Inferior parietal cortex (tissue), 1 donor: ENCODE data around the gene RRAS2.
A peak's percentile ranks its signal among the peaks of the same experiment; 100 is the strongest.
"Not testable (repeated sequence)": the region's sequence is repeated elsewhere in the genome, so short reads cannot be mapped to it uniquely, and the experiment has no call there.

Experiments
- DNase-seq: peaks from one replicate; pipeline ENCODE4 v3.0.0-alpha.2; 2016; ENCODE audit errors: extremely low spot score

The RRAS2 gene

GRCh38 chr11:14255238-14255534 lies 103.8 kb downstream of the RRAS2 start:
- no peak for DNase-seq

- no peak for DNase-seq
These were observed 104.3 kb downstream of the RRAS2 start for GRCh38 chr11:14254533-14255237.

DNA sequence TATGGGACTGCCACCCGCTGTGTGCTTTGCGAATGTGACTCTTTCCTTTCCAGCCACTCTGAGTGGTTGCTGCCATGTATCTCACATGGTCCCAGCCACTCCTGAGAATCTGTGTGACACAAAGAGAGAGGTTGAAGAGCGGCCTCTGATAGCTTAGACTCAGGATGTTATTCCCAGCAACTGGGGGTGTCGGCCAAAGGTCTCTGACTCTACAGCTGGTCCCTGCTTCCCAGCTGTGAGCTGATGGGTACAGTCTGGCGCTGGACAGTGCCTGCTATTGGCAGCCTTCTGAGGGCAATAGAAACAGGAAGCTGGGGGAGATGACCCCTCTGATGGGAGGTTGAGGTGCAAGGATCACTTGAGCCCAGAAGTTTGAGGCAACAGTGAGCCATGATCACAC lies 105.1 kb downstream of the RRAS2 start:
- no peak for DNase-seq

- no peak for DNase-seq
These were observed 105.6 kb downstream of the RRAS2 start for GRCh38 chr11:14253421-14253820.

DNA sequence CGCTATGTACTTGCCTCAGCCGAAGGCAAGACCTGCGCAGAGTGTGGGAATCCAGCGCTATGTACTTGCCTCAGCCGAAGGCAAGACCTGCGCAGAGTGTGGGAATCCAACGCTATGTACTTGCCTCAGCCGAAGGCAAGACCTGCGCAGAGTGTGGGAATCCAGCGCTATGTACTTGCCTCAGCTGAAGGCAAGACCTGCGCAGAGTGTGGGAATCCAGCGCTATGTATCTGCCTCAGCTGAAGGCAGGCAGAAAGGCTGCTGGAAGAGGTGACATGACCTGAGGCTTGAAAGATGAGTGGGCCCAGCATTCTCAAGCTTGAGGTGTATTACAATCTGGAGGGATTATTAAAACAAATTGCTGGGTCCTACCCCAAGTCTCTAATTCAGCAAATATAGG lies 106.5 kb downstream of the RRAS2 start:
- DNase-seq: not testable (repeated sequence)

DNA sequence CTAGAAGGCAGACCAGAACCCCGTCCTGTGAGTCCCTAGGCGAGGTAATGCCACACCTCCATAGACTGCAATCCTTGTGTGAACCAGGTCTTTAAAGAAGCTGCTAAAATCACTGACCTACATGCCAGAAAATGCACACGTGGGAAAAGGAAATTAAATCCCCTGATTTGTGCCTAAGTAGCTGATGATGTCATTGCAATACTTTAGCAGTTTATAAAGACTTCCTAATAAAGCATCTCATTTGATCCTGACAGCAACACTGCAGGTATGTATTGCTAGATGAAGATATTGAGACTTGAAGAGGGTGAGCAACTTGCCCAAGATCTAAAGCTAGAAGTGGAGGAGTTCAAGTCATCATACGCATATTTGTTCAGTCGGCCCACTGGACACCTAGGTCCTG lies 107.2 kb downstream of the RRAS2 start:
- DNase-seq: no peak

DNA sequence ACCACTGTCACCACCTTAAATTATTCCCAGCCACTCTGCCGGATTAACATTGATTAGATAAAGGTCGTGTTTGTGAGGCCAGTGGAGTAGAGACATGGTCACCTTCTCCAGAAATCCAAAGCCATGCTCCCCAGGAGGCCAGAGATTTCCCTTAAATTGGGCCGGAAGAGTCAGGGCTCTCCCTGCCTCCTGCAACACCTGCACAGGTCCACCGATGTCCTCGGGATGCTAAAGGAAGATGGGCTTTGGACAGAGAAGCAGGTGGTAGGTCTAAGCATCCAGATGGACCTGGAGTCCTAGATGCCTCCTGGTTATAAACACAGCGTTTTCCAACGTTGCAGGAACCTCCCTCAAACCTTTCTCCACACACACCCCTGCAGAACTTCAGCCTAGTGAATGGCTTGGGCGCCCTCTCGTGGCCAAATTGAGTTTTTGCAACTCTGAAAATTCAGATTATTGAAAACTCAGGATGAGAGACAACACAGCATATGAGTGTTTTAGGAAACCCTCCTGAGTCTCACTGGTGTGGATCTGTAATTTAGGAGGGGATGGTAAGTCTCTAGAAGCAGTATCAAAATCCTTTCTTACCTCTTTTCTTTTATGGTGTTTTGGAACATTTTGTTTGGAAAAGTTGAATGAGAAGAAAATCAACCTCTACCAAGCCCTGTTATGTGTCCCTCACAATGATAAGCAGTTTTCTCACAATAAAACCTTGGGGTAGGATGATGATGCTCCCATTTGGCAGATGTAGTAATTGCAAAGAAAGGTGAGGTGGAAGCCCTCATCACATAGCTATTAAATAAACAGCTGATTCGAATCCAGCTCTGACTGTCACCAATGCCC lies 109.6 kb downstream of the RRAS2 start:
- DNase-seq: peak; percentile 87

GRCh38 chr11:14248580-14248981 lies 110.4 kb downstream of the RRAS2 start:
- peak; percentile 32 for DNase-seq

GRCh38 chr11:14245444-14245843 lies 113.5 kb downstream of the RRAS2 start:
- DNase-seq: no peak

DNA sequence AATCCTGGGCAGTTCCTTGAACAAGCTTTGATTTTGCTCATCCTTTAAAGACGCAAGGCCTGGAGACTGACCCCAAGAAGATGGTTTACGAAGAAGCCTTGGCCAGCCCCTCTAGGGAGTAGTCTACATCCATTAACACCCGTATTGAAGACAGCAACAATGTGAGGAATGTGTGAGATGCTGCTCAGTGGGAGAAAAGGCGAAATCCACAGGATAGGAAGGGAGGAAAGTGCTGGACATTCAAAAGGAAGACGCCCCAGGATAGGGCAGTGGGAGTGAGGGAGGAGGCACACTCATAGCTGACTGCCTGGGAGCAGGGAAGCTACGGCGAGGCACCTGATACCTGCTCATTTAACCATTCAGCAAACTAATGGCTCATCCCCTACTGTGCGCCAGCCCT lies 114.1 kb downstream of the RRAS2 start:
- DNase-seq: no peak

DNA sequence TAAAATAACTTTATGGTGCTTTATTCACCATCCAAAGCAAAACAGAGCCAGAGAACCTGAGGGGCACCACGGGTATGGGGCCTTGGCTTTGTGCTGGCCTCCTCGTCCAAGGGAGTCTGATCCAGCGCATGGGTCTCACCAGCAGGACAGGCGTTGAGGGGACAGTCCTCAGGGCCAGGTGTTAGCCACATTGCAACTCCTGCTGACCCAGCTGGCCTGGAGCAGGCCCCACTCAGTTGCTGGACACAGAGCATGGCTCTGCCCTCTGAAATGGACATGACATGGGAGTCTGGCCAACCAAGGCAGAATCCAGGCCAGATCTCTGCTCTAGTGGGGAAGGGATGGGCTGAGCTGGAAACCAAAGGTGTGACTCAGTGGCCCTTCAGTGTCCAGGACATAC lies 116.2 kb downstream of the RRAS2 start:
- DNase-seq: no peak

DNA sequence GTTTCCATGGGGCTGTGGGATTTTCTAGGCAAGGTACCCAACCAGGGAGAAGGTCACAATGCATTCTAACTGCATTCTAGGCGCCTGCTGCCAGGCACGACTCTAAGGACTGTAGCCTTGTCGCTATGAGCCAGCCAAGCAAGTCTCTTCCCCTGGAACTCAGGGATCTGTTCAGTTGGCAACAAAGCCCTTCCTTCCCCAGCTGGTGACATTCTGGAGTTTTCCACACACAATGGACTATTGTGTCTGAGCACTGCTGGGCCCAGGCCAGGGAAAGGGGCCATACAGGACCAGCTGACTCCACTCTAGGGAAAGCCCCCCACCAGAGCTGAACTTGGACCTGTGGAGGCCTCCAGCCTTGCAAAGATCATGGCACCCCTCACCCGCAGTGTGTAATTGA lies 116.8 kb downstream of the RRAS2 start:
- peak; percentile 44 for DNase-seq

DNA sequence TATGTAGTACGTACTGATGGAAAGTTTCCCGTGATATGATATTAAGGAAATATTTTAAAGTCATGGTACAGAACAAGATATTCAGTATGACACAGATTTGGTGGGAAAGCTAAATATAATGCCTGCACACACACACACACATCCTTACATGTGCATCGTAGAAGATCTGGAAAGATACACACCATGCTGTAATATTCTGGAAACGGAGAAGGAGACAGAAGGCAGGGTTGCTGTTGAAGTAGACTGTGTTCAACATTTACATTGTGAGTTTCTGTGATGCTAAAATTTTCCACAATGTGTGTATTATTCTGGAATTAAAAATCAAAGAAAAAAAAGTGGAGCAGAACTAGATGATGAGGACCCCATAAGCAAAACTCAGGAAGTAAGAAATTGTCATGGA lies 118.0 kb downstream of the RRAS2 start:
- no peak for DNase-seq

GRCh38 chr11:14240221-14240620 lies 118.8 kb downstream of the RRAS2 start:
- DNase-seq: no peak

DNA sequence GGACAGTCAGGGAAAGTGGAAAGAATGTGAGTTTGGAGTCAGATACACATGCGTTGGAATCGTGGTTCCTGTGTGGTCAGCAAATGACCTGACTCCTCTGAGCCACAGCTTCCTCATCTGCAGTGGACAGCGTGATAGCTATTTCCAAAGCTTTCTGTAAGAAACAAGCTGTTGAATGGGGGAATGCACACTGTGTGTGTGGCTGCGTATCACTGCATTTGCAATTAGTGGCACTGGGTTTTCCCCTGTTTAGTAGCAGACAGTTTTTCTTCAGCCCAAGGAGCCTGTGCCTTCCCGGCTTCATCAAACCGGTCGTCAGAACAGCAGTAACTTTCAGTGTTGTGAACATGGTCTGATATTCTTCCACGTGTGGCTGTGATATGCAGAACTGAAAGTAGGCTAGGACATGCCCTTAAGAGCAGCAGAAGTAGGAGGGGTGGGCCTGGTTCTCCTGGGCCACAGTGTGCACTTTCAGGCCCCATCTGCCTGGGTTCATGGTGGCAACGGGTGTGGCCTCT lies 121.5 kb downstream of the RRAS2 start:
- DNase-seq: peak; percentile 25

DNA sequence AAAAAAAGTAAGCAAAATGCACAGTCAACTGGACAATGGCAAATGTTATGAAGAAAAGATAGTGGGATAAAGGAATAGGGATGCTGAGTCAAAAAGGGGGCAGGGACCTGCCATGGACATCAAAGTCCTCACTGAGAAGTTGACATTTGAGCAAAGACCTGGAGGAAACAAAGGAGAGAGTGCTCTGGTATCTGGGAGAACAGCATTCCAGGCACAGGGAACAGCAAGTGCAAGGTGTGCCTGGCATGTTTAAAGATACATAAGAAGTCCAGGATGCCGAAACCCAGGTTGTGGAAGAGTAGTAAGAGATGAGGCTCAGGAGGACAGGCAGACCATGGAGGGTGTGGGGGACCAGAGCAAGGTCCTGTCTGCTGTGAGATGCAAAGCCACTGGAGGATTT lies 123.3 kb downstream of the RRAS2 start:
- no peak for DNase-seq

DNA sequence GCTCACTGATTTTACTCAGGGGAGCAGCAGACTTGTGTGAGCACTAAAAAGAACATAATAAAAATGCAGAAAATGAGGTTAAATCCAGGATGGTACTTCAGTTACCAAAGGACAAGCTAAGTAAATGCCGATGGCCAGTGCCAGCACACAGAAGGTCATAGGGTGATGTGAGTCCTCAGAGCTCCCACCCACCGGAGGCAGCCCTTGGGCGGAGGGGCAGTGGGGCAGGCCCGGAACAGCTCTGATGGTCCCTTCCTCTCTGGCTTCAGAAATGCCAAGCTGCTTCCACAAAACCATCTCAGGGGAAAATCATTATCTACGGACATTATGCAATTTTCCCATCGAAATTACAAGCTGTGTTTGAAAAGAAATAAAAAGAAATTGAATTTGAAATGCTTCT lies 124.5 kb downstream of the RRAS2 start:
- no peak for DNase-seq

GRCh38 chr11:14232652-14233051 lies 126.3 kb downstream of the RRAS2 start:
- no peak for DNase-seq

GRCh38 chr11:14230407-14230806 lies 128.6 kb downstream of the RRAS2 start:
- no peak for DNase-seq

DNA sequence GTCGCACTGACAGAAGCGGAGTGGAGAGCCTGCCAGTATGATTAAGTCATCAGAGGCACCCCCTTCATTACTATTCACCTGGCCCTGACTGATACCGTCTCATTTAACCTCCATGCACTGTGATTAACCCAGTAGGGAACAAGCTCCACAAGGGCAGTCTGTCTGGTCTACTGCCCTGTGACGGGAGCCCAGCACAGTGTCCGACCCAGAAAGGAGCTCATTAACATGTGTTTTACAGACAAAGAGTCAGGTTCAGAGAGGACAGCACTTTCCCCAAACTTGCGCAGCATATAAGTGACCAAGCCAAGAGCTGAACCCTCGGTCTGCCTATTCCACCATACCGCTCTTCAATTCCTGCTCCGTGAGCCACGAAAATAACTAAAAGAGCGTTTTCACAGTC lies 129.5 kb downstream of the RRAS2 start:
- DNase-seq: no peak

DNA sequence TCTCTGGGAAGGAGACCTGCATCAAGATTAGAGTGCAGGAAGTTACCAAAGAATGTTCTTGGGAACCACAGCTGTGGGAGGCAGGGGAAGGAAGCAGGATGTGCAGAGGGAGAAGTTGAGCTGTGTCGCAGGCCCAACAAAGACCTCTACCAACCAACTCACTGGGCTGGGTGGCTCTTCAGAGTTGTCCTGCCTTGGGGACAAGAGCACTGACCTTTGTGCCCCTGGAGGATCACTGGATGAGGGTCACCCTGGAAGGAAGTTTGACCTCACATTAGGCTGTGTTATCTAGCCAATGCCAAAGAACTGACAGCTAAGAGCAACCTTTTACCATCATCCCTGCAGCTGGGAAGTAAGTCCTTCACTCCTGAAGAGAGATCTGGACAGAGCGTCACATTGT lies 130.6 kb downstream of the RRAS2 start:
- no peak for DNase-seq
